Mesenchymal stem cell (in vitro differentiated cells and primary cell): ENCODE results near the gene CCDC85C.
A peak's percentile ranks its signal among the peaks of the same experiment; 100 is the strongest.

Source experiments
- DNase-seq: peaks from one replicate; pipeline ENCODE4 v3.0.0-alpha.2; 2013
- H2AFZ ChIP-seq: one replicate; pipeline ENCODE4 v1.6.1; 2013; ENCODE audit warnings: low read depth, mild to moderate bottlenecking, control low read depth, inconsistent platforms, low read length, moderate library complexity
- H2AK5ac ChIP-seq: 2 replicates; pipeline ENCODE4 v1.6.1; 2013; ENCODE audit warnings: low read length, moderate library complexity, mild to moderate bottlenecking, inconsistent platforms; ENCODE audit not compliant: severe bottlenecking
- H2BK120ac ChIP-seq: one replicate; pipeline ENCODE4 v1.6.1; 2013; ENCODE audit warnings: low read depth, mild to moderate bottlenecking, inconsistent platforms, low read length, moderate library complexity
- H2BK12ac ChIP-seq, 2 experiments: one replicate each; pipeline ENCODE4 v1.6.1; 2013; ENCODE audit warnings: inconsistent platforms in 2 of 2, low read length in 2 of 2, mild to moderate bottlenecking in 2 of 2, moderate library complexity in 2 of 2, control low read depth in 1 of 2
- H2BK15ac ChIP-seq: one replicate; pipeline ENCODE4 v1.6.1; 2013; ENCODE audit warnings: mild to moderate bottlenecking, low read depth, inconsistent platforms; ENCODE audit not compliant: poor library complexity, severe bottlenecking
- H2BK5ac ChIP-seq: 2 replicates; pipeline ENCODE4 v1.6.1; 2013; ENCODE audit warnings: low read depth, mild to moderate bottlenecking, low read length, control low read depth, inconsistent platforms; ENCODE audit not compliant: poor library complexity, severe bottlenecking
- H3K14ac ChIP-seq, 2 experiments: one replicate each; pipeline ENCODE4 v1.6.1; 2013; ENCODE audit warnings: inconsistent platforms in 2 of 2, low read length in 2 of 2, control low read depth in 1 of 2, mild to moderate bottlenecking in 1 of 2, moderate library complexity in 1 of 2
- H3K18ac ChIP-seq, 2 experiments: one replicate each; pipeline ENCODE4 v1.6.1; 2013; ENCODE audit warnings: inconsistent platforms in 2 of 2, low read length in 2 of 2, control low read depth in 1 of 2, low read depth in 1 of 2, mild to moderate bottlenecking in 1 of 2
- H3K23ac ChIP-seq, 2 experiments: one replicate each; pipeline ENCODE4 v1.6.1; 2013; ENCODE audit warnings: inconsistent platforms in 2 of 2, low read length in 2 of 2, mild to moderate bottlenecking in 2 of 2, moderate library complexity in 2 of 2, control low read depth in 1 of 2
- H3K27ac ChIP-seq: 2 replicates; pipeline ENCODE4 v1.5.1; 2013; ENCODE audit warnings: mild to moderate bottlenecking, moderate library complexity, low read length, control low read depth, inconsistent platforms; ENCODE audit not compliant: poor library complexity, severe bottlenecking
- H3K27me3 ChIP-seq, 2 experiments: 2 replicates each; pipeline versions ENCODE4 v1.6.1 to v1.7.0; 2013; ENCODE audit warnings: low read length in 2 of 2, mild to moderate bottlenecking in 2 of 2, moderate library complexity in 2 of 2, control low read depth in 1 of 2, inconsistent platforms in 1 of 2; ENCODE audit not compliant: control insufficient read depth in 1 of 2, insufficient read depth in 1 of 2
- H3K36me3 ChIP-seq, 2 experiments: 2 replicates each; pipeline versions ENCODE4 v1.6.1 to v1.7.0; 2013; ENCODE audit warnings: low read length in 2 of 2, control low read depth in 1 of 2, inconsistent platforms in 1 of 2, low read depth in 1 of 2, mild to moderate bottlenecking in 1 of 2; ENCODE audit not compliant: insufficient read depth in 2 of 2, control insufficient read depth in 1 of 2
- H3K4ac ChIP-seq, 2 experiments: one replicate each; pipeline ENCODE4 v1.6.1; 2013; ENCODE audit warnings: inconsistent platforms in 2 of 2, low read length in 2 of 2, mild to moderate bottlenecking in 2 of 2, moderate library complexity in 2 of 2, control low read depth in 1 of 2, low read depth in 1 of 2
- H3K4me1 ChIP-seq: 2 replicates; pipeline ENCODE4 v1.6.1; 2013; ENCODE audit warnings: low read depth, low read length, control low read depth; ENCODE audit not compliant: control insufficient read depth, insufficient read depth
- H3K4me2 ChIP-seq: 2 replicates; pipeline ENCODE4 v1.6.1; 2013; ENCODE audit warnings: low read length, mild to moderate bottlenecking, inconsistent platforms; ENCODE audit not compliant: poor library complexity, severe bottlenecking
- H3K4me3 ChIP-seq, 2 experiments: 2 replicates each; pipeline versions ENCODE4 v1.5.1 to v1.7.0; 2013; ENCODE audit warnings: low read length in 2 of 2, mild to moderate bottlenecking in 2 of 2, control low read depth in 1 of 2, low read depth in 1 of 2; ENCODE audit not compliant: insufficient read depth in 1 of 2
- H3K79me1 ChIP-seq: replicated peaks from 2 replicates; pipeline ENCODE4 v1.6.1; 2013; ENCODE audit warnings: mild to moderate bottlenecking, control low read depth, low read length, inconsistent platforms; ENCODE audit not compliant: poor library complexity, severe bottlenecking
- H3K9ac ChIP-seq: 2 replicates; pipeline ENCODE4 v1.7.0; 2013; ENCODE audit warnings: mild to moderate bottlenecking, low read length, moderate library complexity
- H3K9me3 ChIP-seq: 2 replicates; pipeline ENCODE4 v1.7.0; 2013; ENCODE audit warnings: mild to moderate bottlenecking, low read length; ENCODE audit not compliant: control insufficient read depth
- H4K8ac ChIP-seq: one replicate; pipeline ENCODE4 v1.6.1; 2013; ENCODE audit warnings: inconsistent platforms, mild to moderate bottlenecking, low read length, moderate library complexity
- H4K91ac ChIP-seq: one replicate; pipeline ENCODE4 v1.6.1; 2013; ENCODE audit warnings: mild to moderate bottlenecking, low read length, inconsistent platforms
- WGBS: methylation state at CpG from one replicate; pipeline ENCODE4 v1.1.7; 2013; ENCODE audit warnings: mixed read lengths; 5-methylcytosine and 5-hydroxymethylcytosine counted together

Gene CCDC85C

GRCh38 chr14:99520571-99521081 lies 83.4 kb downstream of the CCDC85C start:
- no peak overlapping the region for H4K8ac ChIP-seq
- H3K23ac ChIP-seq = no peak overlapping the region
- H3K18ac ChIP-seq = no peak overlapping the region
- peaks cover 0 to 8% of the 10 kb centered on the region in 2 experiments for H3K27me3 ChIP-seq
- H3K4me3 ChIP-seq = no peak overlapping the region
- no peak overlapping the region for H3K4ac ChIP-seq
- H3K79me1 ChIP-seq = no peaks in the 10 kb centered on the region
- no peak overlapping the region for H3K9ac ChIP-seq
- no peaks in the 10 kb centered on the region for H3K9me3 ChIP-seq
- no peak overlapping the region for H2BK5ac ChIP-seq
- peaks cover 0 to 3% of the 10 kb centered on the region in 2 experiments for H3K36me3 ChIP-seq
- no peak overlapping the region for H2BK12ac ChIP-seq
- H3K4me1 ChIP-seq = peaks cover 42% of the 10 kb centered on the region
- no peak overlapping the region for H4K91ac ChIP-seq
- H2AK5ac ChIP-seq = no peak overlapping the region
- no peak overlapping the region for H2AFZ ChIP-seq
- no peak overlapping the region for H3K27ac ChIP-seq
- DNase-seq = no peak
- H3K14ac ChIP-seq = no peak overlapping the region
- no peak overlapping the region for H2BK15ac ChIP-seq
- H2BK120ac ChIP-seq = no peak overlapping the region
- H3K4me2 ChIP-seq = no peak overlapping the region
- 84% methylated on average over 11 of the region's 11 CpGs for WGBS

- Histone ChIP-seq H3K9me3 (no peaks in the 10 kb centered on the region), H3K23ac (no peak overlapping the region), H3K14ac (no peak overlapping the region), H3K36me3 (peaks cover 0 to 8% of the 10 kb centered on the region in 2 experiments), H3K4ac (no peak overlapping the region), H3K27ac (no peak overlapping the region), H3K18ac (no peak overlapping the region), H3K4me3 (no peak overlapping the region), H4K91ac (no peak overlapping the region), H3K79me1 (no peaks in the 10 kb centered on the region), H3K4me1 (peaks cover 39% of the 10 kb centered on the region), H3K9ac (no peak overlapping the region), H2BK15ac (no peak overlapping the region), H2AK5ac (no peak overlapping the region), H2BK5ac (no peak overlapping the region), H3K27me3 (peaks cover 0 to 8% of the 10 kb centered on the region in 2 experiments), H3K4me2 (no peak overlapping the region), H2BK12ac (no peak overlapping the region), H2BK120ac (no peak overlapping the region), H4K8ac (no peak overlapping the region), H2AFZ (no peak overlapping the region)
- WGBS = 91% methylated on average over 5 of the region's 6 CpGs
- DNase-seq = no peak
Measured at GRCh38 chr14:99519931-99520421, 84.0 kb downstream of the CCDC85C start.

- no peak overlapping the region for H2AFZ ChIP-seq
- H4K91ac ChIP-seq = no peak overlapping the region
- H4K8ac ChIP-seq = no peak overlapping the region
- no peak for DNase-seq
- peaks cover 0 to 14% of the 10 kb centered on the region in 2 experiments for H3K36me3 ChIP-seq
- no peak overlapping the region for H3K27ac ChIP-seq
- peaks cover 34% of the 10 kb centered on the region for H3K4me1 ChIP-seq
- no peak overlapping the region for H3K4ac ChIP-seq
- H3K9ac ChIP-seq = no peak overlapping the region
- H3K14ac ChIP-seq = no peak overlapping the region
- H2AK5ac ChIP-seq = no peak overlapping the region
- WGBS = 95% methylated on average over 8 of the region's 8 CpGs
- no peaks in the 10 kb centered on the region for H3K79me1 ChIP-seq
- H3K18ac ChIP-seq = no peak overlapping the region
- no peak overlapping the region for H3K23ac ChIP-seq
- no peak overlapping the region for H3K4me2 ChIP-seq
- peaks cover 0 to 8% of the 10 kb centered on the region in 2 experiments for H3K27me3 ChIP-seq
- H2BK15ac ChIP-seq = no peak overlapping the region
- H2BK120ac ChIP-seq = no peak overlapping the region
- no peaks in the 10 kb centered on the region for H3K9me3 ChIP-seq
- H3K4me3 ChIP-seq = no peak overlapping the region
- no peak overlapping the region for H2BK5ac ChIP-seq
- no peak overlapping the region for H2BK12ac ChIP-seq
Measured at GRCh38 chr14:99519347-99519881, 84.6 kb downstream of the CCDC85C start.

GRCh38 chr14:99518441-99519346 lies 85.3 kb downstream of the CCDC85C start:
- no peak overlapping the region for H3K18ac ChIP-seq
- H2BK12ac ChIP-seq = peak overlapping the region in 1 of 2 experiments; percentile 29
- no peak overlapping the region for H2AK5ac ChIP-seq
- H3K4ac ChIP-seq = no peak overlapping the region
- WGBS = 45% methylated on average over 16 of the region's 21 CpGs
- H3K36me3 ChIP-seq = peaks cover 0 to 21% of the 10 kb centered on the region in 2 experiments
- H3K79me1 ChIP-seq = peaks cover 2% of the 10 kb centered on the region
- H3K9ac ChIP-seq = peak overlapping the region; percentile 20
- peaks cover 30% of the 10 kb centered on the region for H3K4me1 ChIP-seq
- DNase-seq = peak; percentile 64
- H2BK120ac ChIP-seq = no peak overlapping the region
- no peak overlapping the region for H3K27ac ChIP-seq
- peak overlapping the region in 1 of 2 experiments; percentile 15 for H3K14ac ChIP-seq
- H3K4me3 ChIP-seq = no peak overlapping the region
- no peak overlapping the region for H2BK15ac ChIP-seq
- H3K23ac ChIP-seq = no peak overlapping the region
- no peak overlapping the region for H2AFZ ChIP-seq
- H2BK5ac ChIP-seq = no peak overlapping the region
- H3K9me3 ChIP-seq = no peaks in the 10 kb centered on the region
- peaks cover 0 to 8% of the 10 kb centered on the region in 2 experiments for H3K27me3 ChIP-seq
- no peak overlapping the region for H4K91ac ChIP-seq
- no peak overlapping the region for H3K4me2 ChIP-seq
- H4K8ac ChIP-seq = no peak overlapping the region
